ENCODE results near the gene RPL23.

RPL23 gene

DNA sequence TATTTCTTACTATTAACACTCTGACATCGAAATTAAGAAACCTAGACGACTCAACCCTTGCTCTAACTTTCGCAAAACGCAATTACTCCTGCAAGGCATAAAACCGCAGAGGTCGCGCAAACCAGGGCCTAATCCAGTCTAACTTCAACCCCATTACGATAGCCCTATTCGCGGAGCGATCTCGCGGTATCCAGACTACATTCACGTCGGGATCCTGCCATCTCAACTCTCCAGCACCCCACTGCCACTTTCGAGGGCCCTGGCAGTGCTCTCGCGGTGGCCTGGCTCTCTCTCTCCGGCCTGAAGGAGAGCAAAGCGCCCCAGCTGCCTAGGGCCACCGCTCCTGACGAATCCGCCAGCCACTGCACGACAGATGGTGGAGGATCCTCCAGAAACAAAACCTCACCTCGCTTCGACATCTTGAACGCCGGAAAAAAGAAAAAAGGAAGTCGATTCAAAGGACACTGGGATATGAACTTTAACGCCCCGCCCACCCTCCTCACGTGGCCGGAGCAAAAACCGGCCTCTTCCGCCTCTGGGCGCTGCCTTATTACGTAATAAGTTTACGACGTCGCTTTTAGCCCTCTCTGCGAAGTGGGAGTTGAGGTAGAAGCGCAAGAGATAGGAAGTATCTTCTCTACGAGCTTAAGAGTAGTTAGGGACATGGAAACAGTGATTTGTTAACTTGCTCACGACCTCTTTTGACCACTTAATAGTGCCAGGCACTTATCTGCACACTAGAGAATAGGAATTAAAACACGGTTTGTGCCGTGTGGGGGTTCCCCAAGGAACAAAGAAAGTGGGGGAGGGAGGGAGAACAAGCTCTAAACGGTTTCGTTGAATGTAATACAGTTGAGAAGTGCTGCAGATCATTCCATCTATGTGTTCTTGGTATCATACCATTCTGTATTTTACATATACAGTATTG, at the start of gene RPL23:
Gene RPL23 (minus strand): TSS at position 430 of the 928 bp plus-strand sequence. CDS start 11 bp downstream, at position 419.
- in situ Hi-C loops (cut with MboI; ENCODE audit: low sequenced_read_pairs): loop anchor here (25.0 kb wide), 1 partner anchor 309 kb away; the partner anchor contains the start of genes ARL5C and PLXDC1

DNA sequence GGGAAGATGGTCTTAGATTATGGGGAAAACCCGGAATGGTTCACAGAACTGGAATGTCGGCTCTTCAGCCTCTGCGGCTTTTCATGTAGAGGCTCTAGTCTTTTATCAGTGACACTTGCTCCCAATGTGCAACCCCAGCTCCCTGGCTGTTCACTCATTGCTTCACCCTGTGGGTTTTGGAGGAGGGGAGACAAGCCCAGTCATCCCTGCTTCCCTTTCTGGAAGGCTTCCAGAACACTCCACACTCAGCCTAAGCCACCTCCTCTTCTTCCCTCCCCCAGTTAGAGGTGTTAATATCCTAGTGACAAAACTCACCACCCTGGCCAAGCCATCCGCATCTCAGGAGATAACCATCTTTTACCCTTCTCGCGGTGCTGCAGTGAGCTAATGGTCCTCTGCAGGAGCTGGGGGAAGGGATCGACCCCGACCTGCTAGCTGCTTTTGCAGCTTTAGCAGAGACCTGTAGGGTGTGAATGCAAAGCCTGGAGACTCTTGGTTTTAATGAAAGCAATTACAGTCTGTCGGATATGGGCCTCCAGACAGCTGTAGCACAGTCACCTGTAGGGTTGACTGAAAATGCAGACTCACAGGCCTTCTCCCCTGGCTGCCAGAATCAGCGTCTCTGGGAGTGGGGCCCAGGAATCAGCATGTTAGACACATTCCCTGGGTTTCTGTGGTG, 47.6 kb upstream of the RPL23 start:
- in situ Hi-C loops (cut with MboI; ENCODE audit: low sequenced_read_pairs): no loop called here

DNA sequence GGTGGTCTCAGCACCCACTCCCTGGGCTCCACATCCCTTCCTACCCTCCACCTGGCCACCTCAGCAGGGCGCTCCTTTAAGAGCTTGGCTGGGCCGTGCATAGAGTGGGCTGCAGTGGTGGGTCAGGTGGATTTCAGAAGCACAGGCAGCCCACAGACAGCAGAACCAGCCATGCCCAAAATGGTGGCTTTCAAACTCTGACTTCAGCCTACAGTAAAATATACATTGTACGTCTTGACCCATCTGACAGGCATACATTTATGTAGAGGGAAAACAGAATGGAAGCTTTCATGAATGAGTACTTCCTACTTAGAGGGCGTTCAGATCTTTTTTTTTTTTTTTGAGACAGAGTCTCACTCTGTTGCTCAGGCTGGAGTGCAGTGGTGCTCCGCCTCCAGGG, 45.9 kb upstream of the RPL23 start:
- in situ Hi-C loops (cut with MboI; ENCODE audit: low sequenced_read_pairs): no loop called here

DNA sequence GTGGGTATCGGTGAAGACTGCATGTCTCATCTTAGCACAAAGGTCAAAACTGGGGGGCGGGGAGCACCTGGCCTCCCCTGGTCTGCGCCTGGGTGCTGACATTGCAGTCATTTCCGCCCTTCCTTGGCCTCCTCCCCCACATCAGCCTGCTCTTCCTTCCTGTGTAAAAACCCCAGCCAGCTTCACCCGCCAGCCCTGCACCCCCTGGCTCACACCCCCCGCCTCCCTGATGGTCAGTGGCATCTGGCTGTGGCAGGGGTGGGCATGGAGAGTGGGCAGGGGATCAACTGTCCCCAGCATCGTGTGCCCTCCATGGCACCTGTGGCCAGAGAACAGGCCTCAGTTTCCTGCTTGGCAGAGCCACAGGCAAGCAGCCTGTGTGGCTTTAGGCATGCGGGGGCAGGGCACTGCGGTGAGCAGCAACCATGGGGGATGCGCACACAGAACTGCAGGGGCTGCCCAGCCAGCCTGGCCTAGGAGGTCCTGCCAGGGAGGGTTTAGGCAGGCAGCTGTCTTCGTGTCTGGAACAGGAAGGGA, 45.4 kb upstream of the RPL23 start:
- in situ Hi-C loops (cut with MboI; ENCODE audit: low sequenced_read_pairs): no loop called here

DNA sequence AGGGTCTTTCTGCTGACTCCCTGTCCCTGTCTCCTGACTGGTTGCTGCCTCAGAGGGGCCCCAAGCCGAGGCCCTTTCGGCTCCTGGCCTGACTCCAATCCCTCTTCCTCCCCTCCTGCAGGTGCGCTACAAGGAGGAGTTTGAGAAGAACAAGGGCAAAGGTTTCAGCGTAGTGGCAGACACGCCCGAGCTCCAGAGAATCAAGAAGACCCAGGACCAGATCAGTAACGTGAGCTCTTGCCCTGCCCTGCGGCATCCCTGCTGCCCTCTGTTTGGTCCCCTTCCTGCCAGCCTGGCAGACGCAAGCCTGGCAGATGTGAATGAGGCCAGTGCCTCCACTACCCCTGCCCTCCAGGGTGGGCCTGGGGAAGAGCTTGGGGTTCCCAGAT, 44.8 kb upstream of the RPL23 start:
- in situ Hi-C loops (cut with MboI; ENCODE audit: low sequenced_read_pairs): no loop called here

DNA sequence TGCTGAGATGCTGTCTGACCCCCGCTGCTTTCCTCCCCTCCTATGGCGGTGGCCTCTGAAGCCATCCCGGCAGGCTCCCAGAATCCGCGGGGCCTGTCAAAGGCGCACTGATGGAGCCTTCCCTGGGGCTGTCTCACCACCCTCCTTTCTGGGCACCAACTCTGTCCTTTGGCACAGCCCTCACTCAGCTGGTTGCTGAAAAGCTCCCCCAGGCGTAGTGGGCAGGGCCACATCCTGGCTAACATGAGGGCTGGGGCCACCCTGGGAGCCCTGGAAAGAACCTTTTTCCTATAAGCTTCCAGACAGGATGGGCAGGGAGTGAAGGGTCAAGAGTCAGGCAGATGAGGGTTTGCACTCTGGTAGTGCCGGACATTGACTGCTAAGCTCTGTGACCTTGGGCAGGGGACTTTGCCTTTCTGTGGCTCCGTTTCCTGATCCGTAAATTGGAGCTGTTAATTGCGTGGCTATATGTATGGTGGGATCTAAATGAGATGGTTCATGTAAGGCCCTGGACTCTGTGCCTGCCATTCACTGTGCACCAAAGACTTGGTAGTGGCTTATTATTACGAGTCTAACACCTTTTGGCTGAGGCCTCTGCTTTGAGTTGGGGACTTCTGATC, 44.3 kb upstream of the RPL23 start:
- in situ Hi-C loops (cut with MboI; ENCODE audit: low sequenced_read_pairs): no loop called here

DNA sequence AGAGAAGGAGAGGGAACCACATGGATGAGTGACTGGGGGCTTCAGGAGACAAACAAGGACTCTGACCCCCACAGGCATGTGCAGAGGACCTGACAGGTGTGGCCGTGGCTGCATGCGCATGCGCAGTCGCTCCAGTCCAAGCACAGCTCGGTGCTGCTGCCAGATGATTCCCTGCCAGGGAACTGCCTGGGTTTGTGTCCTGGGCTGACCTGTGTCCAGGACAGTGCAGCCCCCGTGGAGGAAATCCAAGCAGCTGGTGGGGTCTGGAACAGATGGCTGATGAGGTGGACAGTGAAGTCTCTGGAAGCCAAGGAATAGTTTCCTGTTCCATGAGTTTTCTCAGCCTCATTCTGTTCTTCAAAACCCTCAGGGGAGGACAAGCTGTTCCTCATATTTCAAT, 43.7 kb upstream of the RPL23 start:
- in situ Hi-C loops (cut with MboI; ENCODE audit: low sequenced_read_pairs): no loop called here

DNA sequence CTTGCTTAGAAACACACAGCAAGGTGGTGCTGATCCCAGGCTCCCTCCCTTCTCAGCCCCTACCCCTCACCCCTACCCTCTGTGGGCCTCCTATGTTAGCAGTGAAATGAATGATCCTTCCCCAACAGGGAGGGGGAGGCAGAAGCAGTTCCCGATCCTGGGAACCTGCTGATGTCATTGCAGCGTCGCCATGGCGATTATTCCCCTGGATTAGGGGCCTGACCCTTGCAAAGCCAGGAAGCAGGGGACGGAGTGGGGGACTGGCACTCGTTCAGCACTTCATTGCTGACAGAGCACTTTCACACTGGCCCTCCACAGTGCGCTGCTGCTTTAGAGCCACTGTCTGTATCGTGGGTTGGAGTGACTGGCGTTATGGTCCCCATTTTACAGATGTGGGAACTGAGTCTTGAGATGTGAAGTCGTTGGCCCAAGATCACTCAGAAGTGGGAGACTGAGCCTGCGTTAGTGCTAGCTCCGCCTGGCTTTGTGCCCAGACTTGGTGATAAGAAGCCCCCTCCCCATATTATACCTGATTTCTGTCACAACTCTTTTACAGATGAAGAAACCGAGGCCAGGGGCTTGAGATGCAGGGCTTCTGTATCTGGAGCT, 42.9 kb upstream of the RPL23 start:
- in situ Hi-C loops (cut with MboI; ENCODE audit: low sequenced_read_pairs): no loop called here

DNA sequence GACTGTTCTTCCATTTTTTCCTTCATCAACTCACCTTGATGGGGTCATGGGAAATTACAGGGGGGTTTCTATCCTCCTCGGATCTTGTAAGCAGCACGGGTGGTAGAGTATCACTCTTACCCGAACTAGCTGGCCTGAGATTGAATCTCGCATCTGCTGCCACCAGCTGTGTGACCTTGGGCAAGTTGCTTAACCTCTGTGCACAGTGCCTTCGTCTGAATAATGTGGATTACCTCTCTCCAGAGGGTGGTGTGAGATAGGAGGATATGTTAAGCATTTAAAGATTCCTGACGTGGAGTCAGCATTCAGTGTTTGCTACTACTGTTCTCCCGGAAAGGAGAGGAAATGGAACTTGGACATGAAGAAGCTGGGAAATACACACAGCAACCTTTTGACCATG, 40.8 kb upstream of the RPL23 start:
- in situ Hi-C loops (cut with MboI; ENCODE audit: low sequenced_read_pairs): no loop called here

DNA sequence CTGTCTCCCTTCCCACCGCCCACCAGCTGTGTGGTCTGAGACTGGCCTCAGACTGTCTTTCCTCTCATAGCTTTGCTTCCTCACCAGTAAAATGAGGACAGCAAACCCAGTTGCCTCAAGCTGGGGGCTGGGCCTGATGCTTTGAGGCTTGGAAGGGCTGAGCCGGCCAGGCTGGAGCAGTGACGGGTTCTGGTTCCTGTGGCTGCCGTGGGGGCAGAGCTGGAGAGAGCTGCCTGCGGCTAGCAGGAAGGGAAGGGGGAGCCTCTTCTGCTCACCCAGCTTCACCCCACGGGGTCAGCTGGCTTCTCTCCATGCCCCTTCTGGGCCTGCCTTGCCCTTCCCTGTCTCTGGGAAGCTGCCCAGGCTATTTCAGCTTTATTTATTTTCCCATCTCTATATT, 40.1 kb upstream of the RPL23 start:
- in situ Hi-C loops (cut with MboI; ENCODE audit: low sequenced_read_pairs): no loop called here

DNA sequence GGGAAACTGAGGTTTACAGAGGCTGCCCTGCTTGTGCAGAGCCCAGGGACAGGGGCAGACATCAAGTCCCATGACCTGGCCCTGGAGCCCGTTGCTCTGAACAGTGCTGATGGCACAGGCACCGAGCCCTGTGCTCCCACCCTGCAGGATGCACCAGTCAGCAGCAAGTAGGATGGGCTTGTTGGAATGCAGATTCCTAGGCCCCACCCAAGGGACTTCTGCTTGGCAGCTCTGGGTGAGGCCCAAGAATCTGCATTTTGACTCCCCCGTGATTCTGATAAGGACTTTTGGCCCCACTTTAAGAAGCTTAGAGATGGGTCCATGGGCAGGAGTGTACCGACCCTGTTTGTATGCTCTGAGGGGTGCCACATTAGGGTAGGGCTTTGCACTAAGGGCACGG, 39.6 kb upstream of the RPL23 start:
- in situ Hi-C loops (cut with MboI; ENCODE audit: low sequenced_read_pairs): no loop called here

DNA sequence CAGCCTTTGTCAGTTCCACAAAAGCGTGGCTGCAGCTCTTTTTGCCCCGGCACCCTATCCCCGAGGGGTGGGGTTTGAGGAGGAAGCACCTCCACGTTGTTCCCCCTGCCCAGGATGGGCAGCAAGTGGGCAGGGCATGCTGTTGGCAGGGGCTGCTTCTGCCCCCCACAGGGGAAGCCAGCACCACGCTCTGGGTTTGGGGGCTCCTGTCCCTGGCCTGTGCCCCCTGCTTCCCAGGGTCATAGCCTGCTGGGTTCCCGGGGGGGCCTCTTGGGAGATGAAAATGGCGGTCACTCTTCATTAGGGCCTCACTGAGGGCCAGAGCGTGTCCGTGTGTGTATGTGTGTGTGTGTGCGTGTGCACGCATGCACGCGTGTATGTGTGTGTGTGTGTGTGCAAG, 39.1 kb upstream of the RPL23 start:
- in situ Hi-C loops (cut with MboI; ENCODE audit: low sequenced_read_pairs): no loop called here

DNA sequence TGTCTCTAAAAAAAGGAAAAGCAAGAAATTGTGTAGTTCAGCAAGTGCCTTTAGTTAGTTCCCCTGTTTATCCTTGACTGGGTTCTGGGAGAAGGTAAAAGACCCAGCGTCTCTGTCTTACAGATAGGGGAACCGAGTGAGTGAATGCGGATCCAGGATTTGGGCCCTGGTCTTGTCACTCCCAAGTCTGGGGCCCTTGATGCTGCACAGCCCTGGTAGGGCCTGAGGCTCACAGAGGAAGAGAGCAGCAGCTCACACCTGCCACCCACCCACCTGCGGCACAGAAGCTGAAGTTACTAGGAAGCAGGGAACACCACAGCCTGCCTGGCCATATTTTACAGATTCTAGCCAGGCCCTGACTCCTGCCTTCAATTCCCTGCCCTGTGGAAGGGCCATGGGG, 38.6 kb upstream of the RPL23 start:
- in situ Hi-C loops (cut with MboI; ENCODE audit: low sequenced_read_pairs): no loop called here

DNA sequence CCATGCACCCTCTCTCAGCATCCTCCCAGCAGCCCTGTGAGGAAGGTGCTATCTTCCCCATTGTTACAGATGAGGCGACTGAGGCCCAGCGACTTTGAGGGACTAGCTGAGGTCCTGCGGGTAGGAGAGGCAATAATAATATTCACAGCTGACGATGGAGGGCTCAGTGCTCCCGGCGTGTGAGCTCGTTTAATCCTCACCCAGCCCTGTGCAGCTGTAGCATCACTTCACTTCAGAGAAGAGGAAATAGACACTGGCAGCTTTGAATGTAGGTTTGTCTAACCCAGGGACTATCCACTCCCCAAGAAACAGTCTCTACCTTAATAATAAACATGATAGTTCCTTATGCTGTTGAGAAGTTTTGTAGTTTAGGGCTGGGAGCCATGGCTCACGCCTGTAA, 37.9 kb upstream of the RPL23 start:
- in situ Hi-C loops (cut with MboI; ENCODE audit: low sequenced_read_pairs): no loop called here

DNA sequence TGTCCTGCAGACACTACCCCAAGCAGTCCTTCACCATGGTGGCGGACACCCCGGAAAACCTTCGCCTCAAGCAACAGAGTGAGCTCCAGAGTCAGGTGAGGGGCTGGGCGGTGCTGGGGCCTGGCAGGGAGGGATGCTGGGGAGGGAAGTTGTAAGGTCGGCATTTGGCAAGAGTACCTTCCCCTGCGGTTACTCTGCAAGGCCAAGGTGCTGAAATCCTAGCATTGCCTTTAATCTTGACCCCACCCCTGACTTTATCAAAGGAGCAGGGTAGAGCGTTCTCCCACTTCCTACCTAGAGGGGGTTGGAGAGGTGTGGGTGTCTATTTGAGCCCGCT, 36.9 kb upstream of the RPL23 start:
- in situ Hi-C loops (cut with MboI; ENCODE audit: low sequenced_read_pairs): no loop called here

DNA sequence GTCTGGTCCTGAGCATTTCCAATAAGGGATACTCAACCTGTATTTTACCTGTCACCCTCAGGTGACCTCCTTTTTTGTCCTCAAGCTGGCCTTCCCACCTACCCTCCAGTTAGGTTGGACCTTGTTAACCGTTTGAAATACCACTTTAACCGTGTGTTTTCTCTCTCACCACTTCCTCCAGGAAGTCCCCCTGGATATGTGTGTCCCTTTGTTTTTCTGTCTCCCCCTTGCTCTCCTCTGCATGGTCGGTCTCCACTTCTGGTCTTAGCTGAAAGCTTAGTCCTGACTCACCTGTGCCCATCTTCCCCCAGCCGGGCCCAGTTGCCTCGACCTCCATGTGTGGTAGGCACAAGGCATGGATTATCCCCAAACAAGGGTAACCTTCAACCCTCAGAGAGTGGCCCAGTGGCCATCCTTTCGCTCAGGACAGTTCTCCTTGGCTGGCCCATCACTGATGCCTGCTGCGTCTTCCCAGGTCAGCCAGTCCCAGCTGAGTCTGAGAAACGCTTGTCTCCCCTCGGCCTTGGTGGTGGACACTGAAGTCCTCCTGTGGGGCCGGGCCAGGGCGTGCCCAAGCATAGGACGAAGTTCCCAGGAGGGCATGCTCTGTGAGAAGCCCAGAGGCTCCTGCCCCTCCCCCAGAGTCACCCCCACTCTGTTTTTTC, 36.4 kb upstream of the RPL23 start:
- in situ Hi-C loops (cut with MboI; ENCODE audit: low sequenced_read_pairs): no loop called here

DNA sequence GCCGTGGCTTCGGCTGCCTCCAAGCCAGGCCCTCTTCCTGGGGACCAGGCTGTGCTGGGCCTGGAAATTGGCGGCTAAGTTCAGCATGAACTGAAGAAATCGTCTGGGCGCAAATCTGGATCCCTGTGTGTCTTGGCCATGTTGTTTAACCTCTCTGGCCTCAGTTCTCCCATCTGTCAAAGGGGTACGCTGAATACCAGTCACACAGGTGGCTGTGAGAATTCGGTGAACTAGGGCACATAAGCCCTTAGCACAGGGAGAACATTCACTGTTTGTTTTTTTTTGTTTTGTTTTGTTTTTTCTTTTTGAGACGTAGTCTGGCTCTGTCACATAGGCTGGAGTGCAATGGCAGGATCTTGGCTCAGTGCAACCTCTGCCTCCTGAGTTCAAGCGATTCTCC, 35.3 kb upstream of the RPL23 start:
- in situ Hi-C loops (cut with MboI; ENCODE audit: low sequenced_read_pairs): no loop called here

DNA sequence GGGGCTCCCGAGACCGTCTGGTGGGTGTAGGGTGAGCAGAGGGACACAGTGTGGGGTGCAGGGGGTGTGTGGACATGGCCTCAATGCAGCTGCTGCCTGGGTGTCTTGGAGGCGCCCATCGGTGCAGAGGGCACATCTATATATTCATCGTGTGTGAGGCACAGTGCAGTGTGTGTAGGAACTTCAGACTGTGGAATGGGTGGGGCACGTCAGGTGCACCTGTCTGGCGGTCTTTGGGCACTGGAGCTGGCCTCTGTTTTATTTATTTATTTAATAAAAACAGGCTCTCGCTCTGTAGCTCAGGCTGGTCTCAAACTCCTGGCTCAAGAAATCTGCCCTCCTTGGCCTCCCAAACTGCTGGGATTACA, 33.1 kb upstream of the RPL23 start:
- in situ Hi-C loops (cut with MboI; ENCODE audit: low sequenced_read_pairs): no loop called here

DNA sequence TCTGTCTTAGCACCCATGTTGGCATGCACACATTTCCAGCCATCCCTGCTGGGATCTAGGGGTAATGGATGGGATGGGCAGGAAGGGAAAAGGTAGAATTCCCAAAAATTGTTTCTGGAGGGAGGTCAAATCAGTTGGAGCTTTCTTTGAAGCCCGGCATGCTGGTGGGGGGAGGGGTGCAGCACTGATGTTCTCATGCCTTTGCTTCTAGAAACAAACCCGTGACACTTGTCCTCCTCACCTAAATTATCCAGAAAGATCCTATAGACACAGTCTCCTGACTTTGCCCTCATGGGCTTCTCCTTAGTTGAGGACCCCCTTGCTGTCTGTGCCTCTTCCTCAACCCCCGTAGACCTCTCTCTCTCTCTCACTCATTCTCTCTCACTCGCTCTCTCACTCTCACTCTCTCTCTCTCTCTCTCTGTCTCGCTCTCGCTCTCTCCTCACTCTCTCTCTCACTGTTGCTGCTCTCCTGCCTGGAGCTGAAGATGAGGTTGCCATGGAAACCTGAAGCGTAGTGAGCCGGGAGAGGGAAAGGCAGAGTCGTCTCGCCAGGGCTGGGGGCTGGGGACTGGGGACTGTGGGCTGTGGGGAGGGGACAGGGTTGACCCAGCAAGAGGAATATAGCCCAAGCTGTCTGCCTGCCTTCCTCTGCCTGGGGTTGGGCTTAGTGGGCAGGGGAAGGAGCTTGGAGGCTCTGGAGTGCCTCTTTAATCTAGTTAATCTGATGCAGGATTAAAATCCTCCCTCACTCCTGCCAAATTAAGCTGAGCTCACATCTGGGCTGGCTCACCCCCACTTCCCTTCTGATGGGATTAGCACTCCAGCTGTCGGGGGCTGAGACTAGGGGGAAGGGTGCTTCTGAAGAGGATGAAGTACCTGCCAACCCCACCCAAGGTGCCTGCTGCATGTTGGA, 32.5 kb upstream of the RPL23 start:
- in situ Hi-C loops (cut with MboI; ENCODE audit: low sequenced_read_pairs): no loop called here

Measured in HL-60/S4 (cell line).